Panc1 (cell line): ENCODE results near the gene ODF4. TPM values are rescaled to one million over a fixed set of nuclear protein-coding genes. Genes with fewer than 3 reads are reported as not detected.
"Not testable (repeated sequence)": the region's sequence is repeated elsewhere in the genome, so short reads cannot be mapped to it uniquely, and the experiment has no call there.

ENCODE experiments used
- ATAC-seq: fragments of 200-7000 bp; cut with Tn5 transposase; 2 replicates; pipeline ENCODE4 v1.9.1; 2020; ENCODE audit warnings: mild to moderate bottlenecking, moderate library complexity
- BruUV-seq: library from RNA; stranded (reverse); fragments of 400-500 nt; replicated peaks from 2 replicates; lab custom pipeline; 2021; lab: Mats Ljungman, UMichigan
- CTCF ChIA-PET: fragments of 300-600 bp; sonication (Branson Sonifier 250); formaldehyde crosslinking; loops from one replicate; lab custom pipeline; 2022; ENCODE audit warnings: antibody characterized with exemption; lab: Charles Lee
- POLR2A ChIA-PET: fragments of 300-600 bp; sonication (Branson Sonifier 250); formaldehyde crosslinking; loops from one replicate; lab custom pipeline; 2022; ENCODE audit warnings: antibody characterized with exemption; lab: Charles Lee
- DNase-seq: peaks from one replicate; pipeline ENCODE4 v3.0.0-alpha.2; 2010; ENCODE audit warnings: low read depth, low spot score
- H3K27ac ChIP-seq: 2 replicates; pipeline ENCODE4 v1.5.1; 2011; ENCODE audit warnings: mild to moderate bottlenecking, low read length, inconsistent platforms
- H3K27me3 ChIP-seq: fragments of 200-500 bp; sonication (Bioruptor generic); 2 replicates; pipeline ENCODE4 v1.6.0; 2014; ENCODE audit warnings: low read length, inconsistent platforms; ENCODE audit not compliant: control insufficient read depth, insufficient read depth
- H3K36me3 ChIP-seq: fragments of 200-500 bp; sonication (Bioruptor generic); 2 replicates; pipeline ENCODE4 v1.5.1; 2014; ENCODE audit warnings: inconsistent platforms, mild to moderate bottlenecking, low read length, moderate library complexity; ENCODE audit not compliant: control insufficient read depth, insufficient read depth
- H3K4me1 ChIP-seq: 2 replicates; pipeline ENCODE4 v1.5.1; 2011; ENCODE audit warnings: inconsistent platforms, mild to moderate bottlenecking, low read length, moderate library complexity; ENCODE audit not compliant: control insufficient read depth, insufficient read depth
- H3K4me3 ChIP-seq, 2 experiments: 2 replicates each; pipeline ENCODE4 v1.5.1; 2011 to 2012; ENCODE audit warnings: low read depth in 2 of 2, low read length in 2 of 2, mild to moderate bottlenecking in 2 of 2, inconsistent platforms in 1 of 2, moderate library complexity in 1 of 2
- H3K9me3 ChIP-seq: fragments of 200-500 bp; sonication (Bioruptor generic); 2 replicates; pipeline ENCODE4 v1.5.1; 2014; ENCODE audit warnings: low read depth, mild to moderate bottlenecking, inconsistent platforms, low read length, moderate library complexity; ENCODE audit not compliant: control insufficient read depth, insufficient read depth
- POLR2AphosphoS5 ChIP-seq: IDR thresholded peaks from 2 replicates; pipeline ENCODE4 v1.6.1; 2012; ENCODE audit warnings: mild to moderate bottlenecking, low read depth, low read length, moderate library complexity
- SIN3A ChIP-seq: IDR thresholded peaks from 2 replicates; pipeline ENCODE4 v1.6.1; 2012; ENCODE audit warnings: low read depth, mild to moderate bottlenecking, low read length, moderate library complexity, borderline replicate concordance; ENCODE audit not compliant: insufficient read depth
- TCF7L2 ChIP-seq: IDR thresholded peaks from 2 replicates; pipeline ENCODE4 v1.6.1; 2011; ENCODE audit warnings: mild to moderate bottlenecking, low read depth, low read length, inconsistent platforms
- in situ Hi-C: cut with HindIII; loops from 2 replicates; pipeline ENCODE4 v1.10.0; 2016; ENCODE audit warnings: low sequenced_read_pairs, low pct_unique_long_range_greater_than_20kb
- intact Hi-C: fragments of 100-400 bp; cut with micrococcal nuclease; formaldehyde crosslinking; loops from one replicate; pipeline ENCODE4 v1.10.0; 2022; ENCODE audit not compliant: unreplicated experiment
- total RNA-seq: library from RNA; stranded (reverse); gene quantifications from one replicate; pipeline ENCODE4 v1.2.1, GENCODE V29; 2021; ENCODE audit not compliant: unreplicated experiment
- TF ChIP-seq, protein P1 (sequence below): fragments of 450-650 bp; IDR thresholded peaks from 2 replicates; pipeline ENCODE4 v1.5.1; 2017; ENCODE audit warnings: mild to moderate bottlenecking
- TF ChIP-seq, protein P2 (sequence below), 2 experiments: IDR thresholded peaks; 2 replicates each; pipeline ENCODE4 v1.6.1; 2011 to 2012; ENCODE audit warnings: low read depth in 2 of 2, control low read depth in 1 of 2, low read length in 1 of 2, mild to moderate bottlenecking in 1 of 2, moderate library complexity in 1 of 2; ENCODE audit not compliant: insufficient read depth in 1 of 2

The ODF4 gene
- total RNA-seq, 1 experiment from 2014 or later: not detected

DNA sequence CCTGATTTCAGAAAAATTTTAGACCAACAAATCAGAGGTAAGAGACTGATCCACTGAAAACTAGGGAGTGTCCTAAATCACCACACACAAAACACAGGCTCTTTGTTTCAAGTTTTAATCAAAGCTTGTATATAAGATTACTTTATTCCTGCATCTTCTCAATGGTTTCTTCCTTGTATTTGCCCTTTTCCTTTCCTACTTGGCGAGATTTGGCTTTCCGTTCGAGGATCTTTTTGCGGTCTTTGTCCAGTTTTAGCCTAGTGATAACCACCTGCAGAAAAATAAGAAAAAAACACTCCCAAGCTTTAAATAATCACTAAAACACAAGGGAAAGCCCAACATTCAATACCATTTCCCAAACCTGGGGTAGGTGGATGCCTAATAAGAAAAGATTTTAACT is 37.8 kb downstream of the ODF4 start:
- ATAC-seq (no peak), DNase-seq (no peak)
- H3K27ac ChIP-seq: peak overlapping the region; percentile 80
- H3K27me3 ChIP-seq: no peaks in the 10 kb centered on the region
- ChIA-PET POLR2A (no interaction called here), CTCF (no interaction called here)
- H3K4me1 ChIP-seq: peaks cover 44% of the 10 kb centered on the region
- peaks cover 43% of the 10 kb centered on the region for H3K36me3 ChIP-seq
- no TSS peak for BruUV-seq
- TF ChIP-seq, protein P1, sequence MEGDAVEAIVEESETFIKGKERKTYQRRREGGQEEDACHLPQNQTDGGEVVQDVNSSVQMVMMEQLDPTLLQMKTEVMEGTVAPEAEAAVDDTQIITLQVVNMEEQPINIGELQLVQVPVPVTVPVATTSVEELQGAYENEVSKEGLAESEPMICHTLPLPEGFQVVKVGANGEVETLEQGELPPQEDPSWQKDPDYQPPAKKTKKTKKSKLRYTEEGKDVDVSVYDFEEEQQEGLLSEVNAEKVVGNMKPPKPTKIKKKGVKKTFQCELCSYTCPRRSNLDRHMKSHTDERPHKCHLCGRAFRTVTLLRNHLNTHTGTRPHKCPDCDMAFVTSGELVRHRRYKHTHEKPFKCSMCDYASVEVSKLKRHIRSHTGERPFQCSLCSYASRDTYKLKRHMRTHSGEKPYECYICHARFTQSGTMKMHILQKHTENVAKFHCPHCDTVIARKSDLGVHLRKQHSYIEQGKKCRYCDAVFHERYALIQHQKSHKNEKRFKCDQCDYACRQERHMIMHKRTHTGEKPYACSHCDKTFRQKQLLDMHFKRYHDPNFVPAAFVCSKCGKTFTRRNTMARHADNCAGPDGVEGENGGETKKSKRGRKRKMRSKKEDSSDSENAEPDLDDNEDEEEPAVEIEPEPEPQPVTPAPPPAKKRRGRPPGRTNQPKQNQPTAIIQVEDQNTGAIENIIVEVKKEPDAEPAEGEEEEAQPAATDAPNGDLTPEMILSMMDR: no peak
- TF ChIP-seq POLR2AphosphoS5 (no peak), TCF7L2 (no peak), SIN3A (no peak)
- TF ChIP-seq, protein P2, sequence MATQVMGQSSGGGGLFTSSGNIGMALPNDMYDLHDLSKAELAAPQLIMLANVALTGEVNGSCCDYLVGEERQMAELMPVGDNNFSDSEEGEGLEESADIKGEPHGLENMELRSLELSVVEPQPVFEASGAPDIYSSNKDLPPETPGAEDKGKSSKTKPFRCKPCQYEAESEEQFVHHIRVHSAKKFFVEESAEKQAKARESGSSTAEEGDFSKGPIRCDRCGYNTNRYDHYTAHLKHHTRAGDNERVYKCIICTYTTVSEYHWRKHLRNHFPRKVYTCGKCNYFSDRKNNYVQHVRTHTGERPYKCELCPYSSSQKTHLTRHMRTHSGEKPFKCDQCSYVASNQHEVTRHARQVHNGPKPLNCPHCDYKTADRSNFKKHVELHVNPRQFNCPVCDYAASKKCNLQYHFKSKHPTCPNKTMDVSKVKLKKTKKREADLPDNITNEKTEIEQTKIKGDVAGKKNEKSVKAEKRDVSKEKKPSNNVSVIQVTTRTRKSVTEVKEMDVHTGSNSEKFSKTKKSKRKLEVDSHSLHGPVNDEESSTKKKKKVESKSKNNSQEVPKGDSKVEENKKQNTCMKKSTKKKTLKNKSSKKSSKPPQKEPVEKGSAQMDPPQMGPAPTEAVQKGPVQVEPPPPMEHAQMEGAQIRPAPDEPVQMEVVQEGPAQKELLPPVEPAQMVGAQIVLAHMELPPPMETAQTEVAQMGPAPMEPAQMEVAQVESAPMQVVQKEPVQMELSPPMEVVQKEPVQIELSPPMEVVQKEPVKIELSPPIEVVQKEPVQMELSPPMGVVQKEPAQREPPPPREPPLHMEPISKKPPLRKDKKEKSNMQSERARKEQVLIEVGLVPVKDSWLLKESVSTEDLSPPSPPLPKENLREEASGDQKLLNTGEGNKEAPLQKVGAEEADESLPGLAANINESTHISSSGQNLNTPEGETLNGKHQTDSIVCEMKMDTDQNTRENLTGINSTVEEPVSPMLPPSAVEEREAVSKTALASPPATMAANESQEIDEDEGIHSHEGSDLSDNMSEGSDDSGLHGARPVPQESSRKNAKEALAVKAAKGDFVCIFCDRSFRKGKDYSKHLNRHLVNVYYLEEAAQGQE (IDR thresholded peaks at IDR 0.05; ENCODE audit: insufficient read depth in 1 of 2, low read depth in 2 of 2, low read length in 1 of 2): no peak
- intact Hi-C loops: no loop called here
- in situ Hi-C loops: no loop called here
- H3K9me3 ChIP-seq: no peaks in the 10 kb centered on the region
- no peak overlapping the region for H3K4me3 ChIP-seq

DNA sequence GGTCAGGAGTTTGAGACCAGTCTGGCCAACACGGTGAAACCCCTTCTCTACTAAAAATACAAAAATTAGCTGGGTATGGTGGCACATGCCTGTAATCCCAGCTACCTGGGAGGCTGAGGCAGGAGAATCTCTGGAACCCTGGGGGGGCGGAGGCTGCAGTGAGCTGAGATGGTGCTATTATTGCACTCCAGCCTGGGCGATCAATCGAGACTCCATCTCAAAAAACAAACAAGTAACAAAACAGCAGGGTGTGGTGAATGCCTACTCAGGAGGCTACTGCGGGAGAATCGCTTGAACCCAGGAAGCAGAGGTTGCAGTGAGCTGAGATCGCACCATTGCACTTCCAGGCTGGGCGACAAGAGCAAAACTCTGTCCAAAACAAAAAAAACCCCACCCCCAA is 38.5 kb downstream of the ODF4 start:
- intact Hi-C loops, H3K27ac ChIP-seq, DNase-seq, ATAC-seq, BruUV-seq, CTCF ChIA-PET, H3K27me3 ChIP-seq, POLR2A ChIA-PET, H3K9me3 ChIP-seq, in situ Hi-C loops, H3K4me3 ChIP-seq: not testable (repeated sequence)
- Histone ChIP-seq H3K36me3 (peaks cover 45% of the 10 kb centered on the region), H3K4me1 (peaks cover 44% of the 10 kb centered on the region)

DNA sequence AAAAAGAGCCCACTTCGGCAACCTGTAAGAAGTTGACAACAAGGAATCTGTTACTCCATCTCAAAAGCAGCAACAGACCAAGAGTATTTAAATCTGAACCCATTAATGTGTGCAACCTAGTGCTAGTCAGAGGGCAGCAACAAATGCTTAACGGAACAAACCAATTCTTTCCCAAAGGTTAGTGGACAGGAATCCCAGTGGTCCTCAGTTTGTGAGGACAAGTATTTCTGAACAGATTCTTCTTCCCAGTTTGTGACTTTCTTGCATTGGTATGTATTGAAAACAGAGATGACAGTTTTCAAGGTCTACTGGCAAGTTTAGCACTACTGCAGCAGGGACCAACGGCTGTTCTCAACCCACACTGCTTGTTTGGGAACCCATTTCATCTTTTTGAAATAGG is 40.4 kb downstream of the ODF4 start:
- in situ Hi-C loops: no loop called here
- CTCF ChIA-PET: no interaction called here
- no peak for DNase-seq
- POLR2A ChIA-PET: no interaction called here
- intact Hi-C loops: loop anchor here (5.0 kb wide), 1 partner anchor 367 kb away; no protein-coding TSS in a partner anchor
- Histone ChIP-seq H3K27ac (peak overlapping the region; percentile 92), H3K36me3 (peaks cover 45% of the 10 kb centered on the region), H3K4me1 (peaks cover 50% of the 10 kb centered on the region), H3K27me3 (no peaks in the 10 kb centered on the region), H3K9me3 (no peaks in the 10 kb centered on the region), H3K4me3 (peak overlapping the region; percentile 68 to 99)
- ATAC-seq: no peak
- no TSS peak for BruUV-seq
- TF ChIP-seq, protein P1: no peak
- TF ChIP-seq TCF7L2 (no peak), POLR2AphosphoS5 (no peak), SIN3A (no peak)
- TF ChIP-seq, protein P2 (IDR thresholded peaks at IDR 0.05; ENCODE audit: insufficient read depth in 1 of 2, low read depth in 2 of 2, low read length in 1 of 2): no peak
